Measurements from ENCODE around the gene MCC.
A peak's percentile ranks its signal among the peaks of the same experiment; 100 is the strongest.

The MCC gene

DNA sequence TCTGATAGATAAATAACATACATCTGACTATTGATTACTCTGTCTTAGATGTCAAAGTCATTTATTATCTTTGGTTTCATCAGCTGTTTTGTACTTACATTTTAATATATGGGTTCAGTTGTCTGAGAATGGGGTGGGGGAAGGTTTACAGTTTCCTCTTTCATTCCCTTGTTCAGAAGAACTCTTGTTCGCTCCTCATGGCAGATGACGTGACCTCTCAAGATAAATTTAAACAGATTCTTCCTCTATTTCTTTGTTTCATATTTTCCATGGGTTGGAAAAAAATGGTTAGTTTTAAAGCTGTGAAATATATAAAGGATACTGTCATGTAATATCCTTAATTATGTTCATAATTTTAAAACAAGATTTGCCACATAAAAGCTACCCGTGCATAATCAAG, 114.8 kb downstream of the MCC start:
- H2AK5ac ChIP-seq (ENCODE audit: low read length, severe bottlenecking), result no peak overlapping the region
- no peak overlapping the region for H2AFZ ChIP-seq (ENCODE audit: low read depth, low read length)
- no peaks in the 10 kb centered on the region for H3K9me3 ChIP-seq (ENCODE audit: control insufficient read depth, low read length)
- H2BK15ac ChIP-seq (ENCODE audit: low read depth, poor library complexity, severe bottlenecking), result no peak overlapping the region
- no peak overlapping the region for H3K4me2 ChIP-seq (ENCODE audit: low read length, poor library complexity, severe bottlenecking)
- H4K8ac ChIP-seq (ENCODE audit: low read length), result no peak overlapping the region
- H2BK5ac ChIP-seq (ENCODE audit: low read depth, low read length, poor library complexity, severe bottlenecking), result no peak overlapping the region
- H3K79me1 ChIP-seq (replicated peaks; ENCODE audit: low read length, poor library complexity, severe bottlenecking), result no peaks in the 10 kb centered on the region
- no peak overlapping the region for H2BK12ac ChIP-seq (ENCODE audit: low read length in 2 of 2)
- DNase-seq, result no peak
- no peaks in the 10 kb centered on the region for H3K36me3 ChIP-seq (ENCODE audit: control insufficient read depth in 1 of 2, insufficient read depth in 2 of 2, low read depth in 1 of 2, low read length in 2 of 2)
- no peak overlapping the region for H3K4me3 ChIP-seq (ENCODE audit: insufficient read depth in 1 of 2, low read depth in 1 of 2, low read length in 2 of 2)
- no CpG with 5 or more reads among the region's 3 CpGs for WGBS
- H3K9ac ChIP-seq (ENCODE audit: low read length), result no peak overlapping the region
- H3K14ac ChIP-seq (ENCODE audit: low read length in 2 of 2), result no peak overlapping the region
- H3K23ac ChIP-seq (ENCODE audit: low read length in 2 of 2), result no peak overlapping the region
- H3K18ac ChIP-seq (ENCODE audit: low read depth in 1 of 2, low read length in 2 of 2), result no peak overlapping the region
- no peak overlapping the region for H3K4ac ChIP-seq (ENCODE audit: low read depth in 1 of 2, low read length in 2 of 2)
- H3K27me3 ChIP-seq (ENCODE audit: control insufficient read depth in 1 of 2, insufficient read depth in 1 of 2, low read length in 2 of 2), result no peaks in the 10 kb centered on the region
- H4K91ac ChIP-seq (ENCODE audit: low read length), result no peak overlapping the region
- H2BK120ac ChIP-seq (ENCODE audit: low read depth, low read length), result no peak overlapping the region
- no peaks in the 10 kb centered on the region for H3K4me1 ChIP-seq (ENCODE audit: control insufficient read depth, insufficient read depth, low read depth, low read length)
- H3K27ac ChIP-seq (ENCODE audit: low read length, poor library complexity, severe bottlenecking), result no peak overlapping the region

- H2BK120ac ChIP-seq (ENCODE audit: low read depth, low read length), result no peak overlapping the region
- H4K91ac ChIP-seq (ENCODE audit: low read length), result no peak overlapping the region
- no peaks in the 10 kb centered on the region for H3K36me3 ChIP-seq (ENCODE audit: control insufficient read depth in 1 of 2, insufficient read depth in 2 of 2, low read depth in 1 of 2, low read length in 2 of 2)
- no peak overlapping the region for H2BK5ac ChIP-seq (ENCODE audit: low read depth, low read length, poor library complexity, severe bottlenecking)
- no peak overlapping the region for H3K27ac ChIP-seq (ENCODE audit: low read length, poor library complexity, severe bottlenecking)
- no peak overlapping the region for H2AK5ac ChIP-seq (ENCODE audit: low read length, severe bottlenecking)
- H3K4me1 ChIP-seq (ENCODE audit: control insufficient read depth, insufficient read depth, low read depth, low read length), result no peaks in the 10 kb centered on the region
- H3K23ac ChIP-seq (ENCODE audit: low read length in 2 of 2), result no peak overlapping the region
- H3K14ac ChIP-seq (ENCODE audit: low read length in 2 of 2), result no peak overlapping the region
- H3K4me3 ChIP-seq (ENCODE audit: insufficient read depth in 1 of 2, low read depth in 1 of 2, low read length in 2 of 2), result no peak overlapping the region
- no peak overlapping the region for H2AFZ ChIP-seq (ENCODE audit: low read depth, low read length)
- H3K9ac ChIP-seq (ENCODE audit: low read length), result no peak overlapping the region
- H3K4ac ChIP-seq (ENCODE audit: low read depth in 1 of 2, low read length in 2 of 2), result no peak overlapping the region
- H3K4me2 ChIP-seq (ENCODE audit: low read length, poor library complexity, severe bottlenecking), result no peak overlapping the region
- no peak overlapping the region for H4K8ac ChIP-seq (ENCODE audit: low read length)
- no peaks in the 10 kb centered on the region for H3K79me1 ChIP-seq (replicated peaks; ENCODE audit: low read length, poor library complexity, severe bottlenecking)
- 100% methylated on average over 1 of the region's 2 CpGs for WGBS
- no peak overlapping the region for H2BK12ac ChIP-seq (ENCODE audit: low read length in 2 of 2)
- no peak for DNase-seq
- no peak overlapping the region for H2BK15ac ChIP-seq (ENCODE audit: low read depth, poor library complexity, severe bottlenecking)
- no peaks in the 10 kb centered on the region for H3K9me3 ChIP-seq (ENCODE audit: control insufficient read depth, low read length)
- no peak overlapping the region for H3K18ac ChIP-seq (ENCODE audit: low read depth in 1 of 2, low read length in 2 of 2)
- H3K27me3 ChIP-seq (ENCODE audit: control insufficient read depth in 1 of 2, insufficient read depth in 1 of 2, low read length in 2 of 2), result no peaks in the 10 kb centered on the region
Observed at GRCh38 chr5:113371721-113372196, 116.5 kb downstream of the MCC start.

- no peak for DNase-seq
- H3K27ac ChIP-seq (ENCODE audit: low read length, poor library complexity, severe bottlenecking), result no peak overlapping the region
- no peak overlapping the region for H3K4me2 ChIP-seq (ENCODE audit: low read length, poor library complexity, severe bottlenecking)
- no peak overlapping the region for H3K4ac ChIP-seq (ENCODE audit: low read depth in 1 of 2, low read length in 2 of 2)
- H2BK12ac ChIP-seq (ENCODE audit: low read length in 2 of 2), result no peak overlapping the region
- H3K4me3 ChIP-seq (ENCODE audit: insufficient read depth in 1 of 2, low read depth in 1 of 2, low read length in 2 of 2), result no peak overlapping the region
- H2BK120ac ChIP-seq (ENCODE audit: low read depth, low read length), result no peak overlapping the region
- H2AFZ ChIP-seq (ENCODE audit: low read depth, low read length), result no peak overlapping the region
- H3K14ac ChIP-seq (ENCODE audit: low read length in 2 of 2), result no peak overlapping the region
- no peak overlapping the region for H3K9ac ChIP-seq (ENCODE audit: low read length)
- no peak overlapping the region for H3K18ac ChIP-seq (ENCODE audit: low read depth in 1 of 2, low read length in 2 of 2)
- H3K36me3 ChIP-seq (ENCODE audit: control insufficient read depth in 1 of 2, insufficient read depth in 2 of 2, low read depth in 1 of 2, low read length in 2 of 2), result no peaks in the 10 kb centered on the region
- H3K23ac ChIP-seq (ENCODE audit: low read length in 2 of 2), result no peak overlapping the region
- H4K91ac ChIP-seq (ENCODE audit: low read length), result no peak overlapping the region
- H2AK5ac ChIP-seq (ENCODE audit: low read length, severe bottlenecking), result no peak overlapping the region
- H3K4me1 ChIP-seq (ENCODE audit: control insufficient read depth, insufficient read depth, low read depth, low read length), result no peaks in the 10 kb centered on the region
- H3K9me3 ChIP-seq (ENCODE audit: control insufficient read depth, low read length), result peaks cover 12% of the 10 kb centered on the region
- H2BK15ac ChIP-seq (ENCODE audit: low read depth, poor library complexity, severe bottlenecking), result no peak overlapping the region
- H3K79me1 ChIP-seq (replicated peaks; ENCODE audit: low read length, poor library complexity, severe bottlenecking), result no peaks in the 10 kb centered on the region
- WGBS, result 56% methylated on average over 1 of the region's 1 CpG
- no peak overlapping the region for H4K8ac ChIP-seq (ENCODE audit: low read length)
- H2BK5ac ChIP-seq (ENCODE audit: low read depth, low read length, poor library complexity, severe bottlenecking), result no peak overlapping the region
- no peaks in the 10 kb centered on the region for H3K27me3 ChIP-seq (ENCODE audit: control insufficient read depth in 1 of 2, insufficient read depth in 1 of 2, low read length in 2 of 2)
Observed at GRCh38 chr5:113367586-113367985, 120.7 kb downstream of the MCC start.

- no peak overlapping the region for H2BK5ac ChIP-seq (ENCODE audit: low read depth, low read length, poor library complexity, severe bottlenecking)
- no peak overlapping the region for H2BK15ac ChIP-seq (ENCODE audit: low read depth, poor library complexity, severe bottlenecking)
- WGBS, result 100% methylated on average over 1 of the region's 1 CpG
- H3K4me2 ChIP-seq (ENCODE audit: low read length, poor library complexity, severe bottlenecking), result no peak overlapping the region
- H4K8ac ChIP-seq (ENCODE audit: low read length), result no peak overlapping the region
- H2AK5ac ChIP-seq (ENCODE audit: low read length, severe bottlenecking), result no peak overlapping the region
- no peak overlapping the region for H3K23ac ChIP-seq (ENCODE audit: low read length in 2 of 2)
- no peak overlapping the region for H3K27ac ChIP-seq (ENCODE audit: low read length, poor library complexity, severe bottlenecking)
- no peaks in the 10 kb centered on the region for H3K36me3 ChIP-seq (ENCODE audit: control insufficient read depth in 1 of 2, insufficient read depth in 2 of 2, low read depth in 1 of 2, low read length in 2 of 2)
- H3K9me3 ChIP-seq (ENCODE audit: control insufficient read depth, low read length), result peaks cover 12% of the 10 kb centered on the region
- H2BK120ac ChIP-seq (ENCODE audit: low read depth, low read length), result no peak overlapping the region
- no peak overlapping the region for H4K91ac ChIP-seq (ENCODE audit: low read length)
- H3K27me3 ChIP-seq (ENCODE audit: control insufficient read depth in 1 of 2, insufficient read depth in 1 of 2, low read length in 2 of 2), result no peaks in the 10 kb centered on the region
- no peak overlapping the region for H2BK12ac ChIP-seq (ENCODE audit: low read length in 2 of 2)
- no peak for DNase-seq
- no peak overlapping the region for H3K9ac ChIP-seq (ENCODE audit: low read length)
- H3K4me3 ChIP-seq (ENCODE audit: insufficient read depth in 1 of 2, low read depth in 1 of 2, low read length in 2 of 2), result peak overlapping the region in 1 of 2 experiments; percentile 13
- no peak overlapping the region for H3K14ac ChIP-seq (ENCODE audit: low read length in 2 of 2)
- H2AFZ ChIP-seq (ENCODE audit: low read depth, low read length), result no peak overlapping the region
- H3K79me1 ChIP-seq (replicated peaks; ENCODE audit: low read length, poor library complexity, severe bottlenecking), result no peaks in the 10 kb centered on the region
- no peak overlapping the region for H3K4ac ChIP-seq (ENCODE audit: low read depth in 1 of 2, low read length in 2 of 2)
- no peaks in the 10 kb centered on the region for H3K4me1 ChIP-seq (ENCODE audit: control insufficient read depth, insufficient read depth, low read depth, low read length)
- H3K18ac ChIP-seq (ENCODE audit: low read depth in 1 of 2, low read length in 2 of 2), result no peak overlapping the region
Observed at GRCh38 chr5:113364466-113364865, 123.8 kb downstream of the MCC start.
